ACC112 (cell line): Measurements from ENCODE around the gene SPATA33.
A peak's percentile ranks its signal among the peaks of the same experiment; 100 is the strongest.
"Not testable (repeated sequence)": the region's sequence is repeated elsewhere in the genome, so short reads cannot be mapped to it uniquely, and the experiment has no call there.

Source experiments
- H2AFZ ChIP-seq: fragments of 200-600 bp; sonication (generic); one replicate; pipeline ENCODE4 v1.6.0; 2017; ENCODE audit warnings: antibody characterized with exemption, low read length; ENCODE audit not compliant: unreplicated experiment
- H3K27ac ChIP-seq: fragments of 200-600 bp; sonication (generic); 2 replicates; pipeline ENCODE4 v1.5.1; 2014; ENCODE audit warnings: low read depth, mild to moderate bottlenecking, antibody characterized with exemption, low read length, moderate library complexity
- H3K27me3 ChIP-seq: fragments of 200-600 bp; sonication (generic); 2 replicates; pipeline ENCODE4 v1.6.1; 2014; ENCODE audit warnings: mild to moderate bottlenecking, antibody characterized with exemption, low read length, moderate library complexity, mixed read lengths; ENCODE audit not compliant: insufficient read depth
- H3K36me3 ChIP-seq: fragments of 200-600 bp; sonication (generic); 2 replicates; pipeline ENCODE4 v1.6.1; 2016; ENCODE audit warnings: mild to moderate bottlenecking, antibody characterized with exemption, low read length, moderate library complexity, mixed read lengths; ENCODE audit not compliant: insufficient read depth
- H3K4me1 ChIP-seq: fragments of 200-600 bp; sonication (generic); one replicate; pipeline ENCODE4 v1.6.1; 2016; ENCODE audit warnings: low read length, mixed read lengths; ENCODE audit not compliant: insufficient read depth, unreplicated experiment, control insufficient read depth
- H3K4me3 ChIP-seq: fragments of 200-600 bp; sonication (generic); 2 replicates; pipeline ENCODE4 v1.5.1; 2014; ENCODE audit warnings: mild to moderate bottlenecking, low read depth, low read length
- H3K79me2 ChIP-seq: fragments of 200-600 bp; sonication (generic); one replicate; pipeline ENCODE4 v1.6.0; 2016; ENCODE audit warnings: low read length; ENCODE audit not compliant: control insufficient read depth, unreplicated experiment, insufficient read depth

Gene SPATA33

GRCh38 chr16:89646270-89646669 lies 11.4 kb upstream of the SPATA33 start:
- Histone ChIP-seq H2AFZ (no peak overlapping the region), H3K36me3 (peaks cover 8% of the 10 kb centered on the region; the same call in 1 of the 2 replicates), H3K4me1 (peaks cover 4% of the 10 kb centered on the region), H3K4me3 (no peak overlapping the region), H3K27me3 (no peaks in the 10 kb centered on the region), H3K79me2 (peaks cover 4% of the 10 kb centered on the region), H3K27ac (no peak overlapping the region)

- no peaks in the 10 kb centered on the region for H3K27me3 ChIP-seq
- H3K36me3 ChIP-seq = peaks cover 8% of the 10 kb centered on the region; the same call in 1 of the 2 replicates
- no peak overlapping the region for H2AFZ ChIP-seq
- no peaks in the 10 kb centered on the region for H3K4me1 ChIP-seq
- no peak overlapping the region for H3K27ac ChIP-seq
- H3K79me2 ChIP-seq = peaks cover 8% of the 10 kb centered on the region
- no peak overlapping the region for H3K4me3 ChIP-seq
Observed at GRCh38 chr16:89646906-89647305, 10.7 kb upstream of the SPATA33 start.

- Histone ChIP-seq H3K4me1 (peaks cover 5% of the 10 kb centered on the region), H3K27ac (no peak overlapping the region), H3K79me2 (peaks cover 38% of the 10 kb centered on the region), H3K4me3 (no peak overlapping the region), H3K36me3 (peaks cover 8% of the 10 kb centered on the region; the same call in 1 of the 2 replicates), H3K27me3 (no peaks in the 10 kb centered on the region), H2AFZ (no peak overlapping the region)
Observed at GRCh38 chr16:89651584-89651983, 6.1 kb upstream of the SPATA33 start.

GRCh38 chr16:89653656-89654295 lies 3.9 kb upstream of the SPATA33 start:
- Histone ChIP-seq H2AFZ (no peak overlapping the region), H3K4me1 (peaks cover 6% of the 10 kb centered on the region), H3K27ac (no peak overlapping the region), H3K27me3 (no peaks in the 10 kb centered on the region), H3K79me2 (peaks cover 56% of the 10 kb centered on the region), H3K4me3 (no peak overlapping the region), H3K36me3 (peaks cover 2% of the 10 kb centered on the region; the same call in 1 of the 2 replicates)

GRCh38 chr16:89655062-89655643 lies 2.5 kb upstream of the SPATA33 start:
- H3K79me2 ChIP-seq = peaks cover 69% of the 10 kb centered on the region
- H3K4me3 ChIP-seq = no peak overlapping the region
- H3K27me3 ChIP-seq = no peaks in the 10 kb centered on the region
- peaks cover 2% of the 10 kb centered on the region; the same call in 1 of the 2 replicates for H3K36me3 ChIP-seq
- peaks cover 6% of the 10 kb centered on the region for H3K4me1 ChIP-seq
- no peak overlapping the region for H2AFZ ChIP-seq
- H3K27ac ChIP-seq = no peak overlapping the region

- Histone ChIP-seq H3K27ac (peak overlapping the region; percentile 73; the same call in 1 of the 2 replicates), H3K79me2 (peaks cover 68% of the 10 kb centered on the region), H3K36me3 (peaks cover 6% of the 10 kb centered on the region; the same call in 1 of the 2 replicates)
Observed at GRCh38 chr16:89656435-89657121, 1.1 kb upstream of the SPATA33 start.

GRCh38 chr16:89658221-89658879 lies 714 bp downstream of the SPATA33 start:
- no peaks in the 10 kb centered on the region for H3K27me3 ChIP-seq
- peaks cover 64% of the 10 kb centered on the region for H3K79me2 ChIP-seq
- H3K27ac ChIP-seq = peak overlapping the region; percentile 73
- peak overlapping the region; percentile 98 for H3K4me3 ChIP-seq
- H2AFZ ChIP-seq = peak overlapping the region; percentile 97
- peaks cover 6% of the 10 kb centered on the region for H3K4me1 ChIP-seq
- peaks cover 6% of the 10 kb centered on the region; the same call in 1 of the 2 replicates for H3K36me3 ChIP-seq

More at GRCh38 chr16:89656435-89657121, 1.1 kb upstream of the SPATA33 start:
- H2AFZ ChIP-seq = no peak overlapping the region
- peak overlapping the region; percentile 98 for H3K4me3 ChIP-seq
- H3K27me3 ChIP-seq = no peaks in the 10 kb centered on the region
- peaks cover 6% of the 10 kb centered on the region for H3K4me1 ChIP-seq

GRCh38 chr16:89660146-89660545 lies 2.5 kb downstream of the SPATA33 start:
- no peaks in the 10 kb centered on the region for H3K27me3 ChIP-seq
- H3K36me3 ChIP-seq = peaks cover 9% of the 10 kb centered on the region; the same call in 1 of the 2 replicates
- no peak overlapping the region for H2AFZ ChIP-seq
- H3K4me3 ChIP-seq = no peak overlapping the region
- H3K4me1 ChIP-seq = peaks cover 6% of the 10 kb centered on the region
- no peak overlapping the region for H3K27ac ChIP-seq
- peaks cover 51% of the 10 kb centered on the region for H3K79me2 ChIP-seq

GRCh38 chr16:89661215-89661614 lies 3.6 kb downstream of the SPATA33 start:
- Histone ChIP-seq H3K36me3 (peaks cover 9% of the 10 kb centered on the region; the same call in 1 of the 2 replicates), H3K79me2 (peaks cover 41% of the 10 kb centered on the region), H3K27ac (no peak overlapping the region), H2AFZ (no peak overlapping the region), H3K27me3 (no peaks in the 10 kb centered on the region), H3K4me1 (peaks cover 5% of the 10 kb centered on the region), H3K4me3 (no peak overlapping the region)

GRCh38 chr16:89664238-89664637 lies 6.6 kb downstream of the SPATA33 start:
- not testable (repeated sequence) for H3K36me3 ChIP-seq, H3K27me3 ChIP-seq, H3K4me1 ChIP-seq, H3K4me3 ChIP-seq, H3K27ac ChIP-seq, H2AFZ ChIP-seq
- peaks cover 14% of the 10 kb centered on the region for H3K79me2 ChIP-seq
